BLaER1 treated with 17β-estradiol and CSF1 and Interleukin-3, amounts not matched to agents 10 nM and 100 nM (cell line): ENCODE data around the gene HDGFL2.

ENCODE experiments used
- H3K27ac ChIP-seq, 11 experiments: shearing (Covaris generic); formaldehyde crosslinking; 2 replicates each; pipeline ENCODE4 v1.8.1; 2022
- H3K27me3 ChIP-seq, 11 experiments: shearing (Covaris generic); formaldehyde crosslinking; 2 replicates each; pipeline ENCODE4 v1.8.1; 2022
- H3K36me3 ChIP-seq, 11 experiments: shearing (Covaris generic); formaldehyde crosslinking; 2 replicates each; pipeline ENCODE4 v1.8.1; 2022
- H3K4me1 ChIP-seq, 10 experiments: shearing (Covaris generic); formaldehyde crosslinking; 2 replicates each; pipeline ENCODE4 v1.8.1; 2022
- H3K4me2 ChIP-seq, 11 experiments: shearing (Covaris generic); formaldehyde crosslinking; 2 replicates each; pipeline ENCODE4 v1.8.1; 2022
- H3K4me3 ChIP-seq, 10 experiments: shearing (Covaris generic); formaldehyde crosslinking; 2 replicates each; pipeline ENCODE4 v1.8.1; 2022
- H3K9ac ChIP-seq, 11 experiments: shearing (Covaris generic); formaldehyde crosslinking; 2 replicates each; pipeline ENCODE4 v1.8.1; 2022
- H3K9me3 ChIP-seq, 11 experiments: shearing (Covaris generic); formaldehyde crosslinking; replicated peaks in 1 of 11; 2 replicates each; pipeline ENCODE4 v1.8.1; 2022
- H4K20me1 ChIP-seq, 11 experiments: shearing (Covaris generic); formaldehyde crosslinking; 2 replicates each; pipeline ENCODE4 v1.8.1; 2022
- Cebpa-rat ChIP-seq, 11 experiments: shearing (Covaris generic); IDR thresholded peaks; 2 replicates each; pipeline ENCODE4 v1.8.1; 2022

HDGFL2 gene

DNA sequence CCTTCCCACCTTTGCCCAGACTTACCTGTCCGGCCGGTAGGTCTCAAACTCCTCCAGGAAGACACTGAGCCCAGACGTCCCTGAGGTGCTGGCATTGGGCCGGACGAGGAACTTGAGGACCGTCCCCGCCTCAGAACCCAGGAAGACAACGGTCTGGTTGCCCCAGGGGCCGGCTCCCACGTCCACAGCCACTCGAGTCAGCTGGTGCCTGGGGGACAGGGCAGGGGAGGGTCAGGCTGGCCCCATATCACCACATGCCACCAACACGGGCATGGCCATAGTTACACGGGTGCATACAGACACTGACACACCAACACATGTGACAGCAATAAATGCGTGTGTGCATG lies 76.1 kb downstream of the HDGFL2 start:
- Histone ChIP-seq H4K20me1 (no peaks in the 10 kb centered on the region), H3K4me3 (no peak overlapping the region), H3K36me3 (peaks cover 0 to 25% (median 4%) of the 10 kb centered on the region in 11 experiments; a peak in 8 of 22 replicates), H3K4me2 (no peak overlapping the region), H3K4me1 (peaks cover 0 to 18% (median 0%) of the 10 kb centered on the region in 10 experiments; a peak in 5 of 20 replicates), H3K9me3 (no peaks in the 10 kb centered on the region), H3K9ac (no peak overlapping the region), H3K27me3 (no peaks in the 10 kb centered on the region), H3K27ac (no peak overlapping the region)
- no peak for TF ChIP-seq Cebpa-rat (IDR thresholded peaks at IDR 0.05)

- Histone ChIP-seq H3K27ac (no peak overlapping the region), H3K9ac (no peak overlapping the region), H3K4me3 (no peak overlapping the region), H3K4me1 (no peaks in the 10 kb centered on the region; a peak in 1 of 20 replicates), H4K20me1 (no peaks in the 10 kb centered on the region), H3K27me3 (no peaks in the 10 kb centered on the region), H3K9me3 (no peaks in the 10 kb centered on the region), H3K36me3 (peaks cover 0 to 38% (median 4%) of the 10 kb centered on the region in 11 experiments; a peak in 9 of 22 replicates), H3K4me2 (no peak overlapping the region)
- no peak for TF ChIP-seq Cebpa-rat (IDR thresholded peaks at IDR 0.05)
Measured at GRCh38 chr19:4550018-4550417, 77.9 kb downstream of the HDGFL2 start.

GRCh38 chr19:4550479-4551050 lies 78.5 kb downstream of the HDGFL2 start:
- Histone ChIP-seq H3K4me1 (no peaks in the 10 kb centered on the region), H3K27me3 (no peaks in the 10 kb centered on the region), H3K9me3 (no peaks in the 10 kb centered on the region), H3K36me3 (peaks cover 0 to 44% (median 4%) of the 10 kb centered on the region in 11 experiments; a peak in 9 of 22 replicates), H3K4me3 (no peak overlapping the region), H4K20me1 (no peaks in the 10 kb centered on the region), H3K27ac (no peak overlapping the region), H3K9ac (no peak overlapping the region), H3K4me2 (no peak overlapping the region)
- TF ChIP-seq Cebpa-rat (IDR thresholded peaks at IDR 0.05) = no peak
